Measurements from ENCODE around the gene FAM193B.
A peak's percentile ranks its signal among the peaks of the same experiment; 100 is the strongest.
"Not testable (repeated sequence)": the region's sequence is repeated elsewhere in the genome, so short reads cannot be mapped to it uniquely, and the experiment has no call there.

Gene FAM193B

DNA sequence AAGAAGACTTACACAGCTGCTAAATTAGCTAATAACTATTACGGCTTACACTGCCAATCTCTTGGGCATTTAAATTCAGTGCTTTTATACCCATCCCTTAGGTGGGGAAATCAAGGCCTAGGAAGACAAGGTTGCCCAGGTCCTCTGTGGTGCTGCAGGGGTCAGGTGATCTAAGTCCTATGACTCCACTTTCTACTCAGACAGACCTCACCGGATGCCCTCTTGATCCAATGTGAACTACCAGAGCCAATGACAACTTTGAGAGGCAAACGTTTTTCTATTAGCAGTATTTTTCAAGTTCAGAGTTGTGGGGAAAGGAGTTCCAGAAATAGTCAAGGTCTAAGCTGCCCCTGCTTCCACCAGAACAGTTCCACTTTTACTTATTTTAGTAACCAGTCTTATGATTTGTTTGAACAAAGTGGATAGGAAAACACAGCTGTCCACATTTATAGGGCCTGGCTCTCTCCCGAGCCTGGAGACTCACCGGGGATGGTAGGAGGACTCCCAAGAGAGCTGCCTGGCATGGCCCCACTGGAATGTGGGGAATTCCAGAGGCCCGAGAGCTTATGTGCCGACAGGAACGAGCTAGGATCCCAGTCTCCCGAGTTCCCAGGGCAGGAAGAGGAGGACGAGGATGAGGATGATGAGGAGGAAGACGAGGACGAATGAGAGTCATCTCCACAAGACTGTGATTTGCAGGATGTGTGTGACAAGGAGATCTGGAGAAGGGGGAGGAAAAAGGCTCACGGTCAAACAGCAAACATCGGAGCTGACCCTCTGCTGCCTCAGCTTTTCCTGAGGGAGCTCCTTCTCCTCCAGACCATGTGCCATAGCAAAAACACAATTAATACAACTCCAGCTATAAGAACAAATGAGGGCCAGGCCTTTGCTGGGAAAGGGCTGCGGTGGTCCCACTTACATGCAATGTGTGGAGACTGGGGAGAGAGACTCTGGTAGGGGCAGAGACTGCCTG lies 16.7 kb downstream of the FAM193B start:
- DNase-seq (ENCODE audit: low read depth) = no peak

- no peak for DNase-seq (ENCODE audit: low read depth)
Measured at GRCh38 chr5:177536386-177536785, 18.0 kb downstream of the FAM193B start.

DNA sequence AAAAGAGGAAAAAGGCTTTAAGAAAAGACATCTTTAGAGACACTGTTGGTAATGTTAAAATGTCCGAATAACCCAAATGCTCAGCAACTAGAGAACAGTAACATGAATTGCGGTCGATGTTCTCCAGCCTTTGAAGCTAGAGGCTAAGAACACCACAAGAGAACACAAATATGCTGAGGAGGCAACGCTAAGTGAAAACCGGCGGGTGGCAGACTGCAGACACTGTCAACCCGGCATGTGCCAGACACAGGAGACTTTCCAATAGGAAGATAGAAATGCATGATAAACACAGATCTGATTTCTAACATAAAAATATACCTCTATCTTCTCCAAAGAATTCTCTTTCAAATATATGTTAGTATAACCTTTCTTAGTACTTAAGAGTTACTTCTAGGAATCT lies 19.2 kb downstream of the FAM193B start:
- DNase-seq (ENCODE audit: low read depth) = no peak

DNA sequence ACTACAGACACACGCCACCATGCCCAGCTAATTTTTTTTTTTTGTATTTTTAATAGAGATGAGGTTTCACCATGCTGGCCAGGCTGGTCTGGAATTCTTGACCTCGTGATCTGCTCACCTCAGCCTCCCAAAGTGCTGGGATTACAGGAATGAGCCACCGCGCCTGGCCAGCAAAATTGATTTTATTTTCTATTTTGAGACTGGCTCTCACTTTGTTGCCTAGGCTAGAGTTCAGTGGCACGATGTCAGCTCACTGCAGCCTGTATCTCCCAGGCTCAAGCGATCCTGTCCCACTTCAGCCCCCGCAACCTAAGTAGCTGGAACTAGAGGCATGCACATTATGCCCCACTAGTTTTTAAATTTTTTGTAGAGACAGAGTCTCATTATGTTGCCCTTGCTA lies 19.9 kb downstream of the FAM193B start:
- not testable (repeated sequence) for DNase-seq (ENCODE audit: low read depth)

- DNase-seq (ENCODE audit: low read depth) = no peak
Measured at GRCh38 chr5:177531209-177531940, 23.0 kb downstream of the FAM193B start.

GRCh38 chr5:177530638-177531037 lies 23.7 kb downstream of the FAM193B start:
- no peak for DNase-seq (ENCODE audit: low read depth)

DNA sequence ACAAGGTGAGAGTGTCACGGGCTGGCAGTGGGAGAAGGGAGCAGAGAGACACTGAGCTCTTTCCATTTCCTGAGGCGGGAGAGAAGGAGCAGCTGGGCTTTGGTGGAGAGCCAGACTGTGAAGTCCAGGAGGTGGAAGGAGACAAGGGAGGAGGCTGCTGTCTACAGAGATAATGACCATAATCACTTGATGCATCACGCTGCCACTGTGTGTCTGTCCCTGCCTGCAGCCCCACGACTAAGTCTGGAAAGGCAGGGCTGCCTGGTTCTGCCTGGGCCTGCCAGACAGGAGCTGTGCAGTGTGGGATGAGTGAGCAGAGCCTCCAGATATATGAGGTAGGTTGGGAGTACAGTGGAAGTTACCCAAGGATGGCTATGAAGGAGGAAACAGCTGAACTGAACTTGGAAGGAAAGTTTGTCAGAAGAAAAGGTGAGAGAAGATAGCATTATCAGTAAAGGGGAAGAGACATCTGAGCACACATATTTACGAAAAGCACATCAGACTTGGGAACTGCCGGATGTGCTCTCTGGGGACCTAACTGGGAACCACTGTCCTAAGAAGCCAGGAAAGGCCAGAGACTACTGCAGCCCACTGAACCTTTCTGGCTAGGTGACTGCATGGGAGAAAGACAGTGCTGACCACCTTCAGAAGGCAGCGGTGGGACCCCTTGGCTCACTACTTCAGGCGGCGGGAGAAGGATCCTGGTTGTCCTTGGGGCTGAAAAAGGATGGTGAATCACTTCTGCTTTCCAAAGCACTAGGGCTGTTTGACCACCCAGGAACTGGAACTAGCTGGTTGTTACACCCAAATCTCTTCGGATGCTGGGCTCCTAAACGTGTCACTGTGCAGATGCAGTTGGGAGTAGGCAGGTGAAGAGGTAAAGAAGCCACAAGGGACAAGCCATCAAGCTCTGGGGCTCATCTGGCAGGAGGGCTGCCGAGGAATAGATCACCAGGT lies 24.8 kb downstream of the FAM193B start:
- DNase-seq (ENCODE audit: low read depth) = no peak

GRCh38 chr5:177528631-177529030 lies 25.7 kb downstream of the FAM193B start:
- no peak for DNase-seq (ENCODE audit: low read depth)

DNA sequence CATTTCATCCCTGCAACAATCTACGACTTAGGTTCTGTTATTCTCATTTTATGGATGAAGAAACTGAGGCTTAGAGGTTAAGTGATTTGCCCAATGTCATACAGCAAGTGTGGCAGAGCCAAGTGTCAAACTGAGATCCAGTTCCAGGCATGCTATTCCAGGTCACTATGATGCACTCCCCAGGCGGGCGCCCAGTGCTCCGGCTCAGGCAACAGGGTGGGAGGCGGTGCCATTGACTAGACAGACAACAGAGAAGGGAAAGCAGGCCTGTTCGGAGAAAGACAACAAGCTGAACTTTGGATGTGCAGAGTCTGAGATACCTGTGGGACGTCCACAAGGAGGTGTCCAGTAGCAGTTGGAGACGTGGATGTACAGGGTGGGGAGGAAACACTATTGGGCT lies 26.8 kb downstream of the FAM193B start:
- no peak for DNase-seq (ENCODE audit: low read depth)

DNA sequence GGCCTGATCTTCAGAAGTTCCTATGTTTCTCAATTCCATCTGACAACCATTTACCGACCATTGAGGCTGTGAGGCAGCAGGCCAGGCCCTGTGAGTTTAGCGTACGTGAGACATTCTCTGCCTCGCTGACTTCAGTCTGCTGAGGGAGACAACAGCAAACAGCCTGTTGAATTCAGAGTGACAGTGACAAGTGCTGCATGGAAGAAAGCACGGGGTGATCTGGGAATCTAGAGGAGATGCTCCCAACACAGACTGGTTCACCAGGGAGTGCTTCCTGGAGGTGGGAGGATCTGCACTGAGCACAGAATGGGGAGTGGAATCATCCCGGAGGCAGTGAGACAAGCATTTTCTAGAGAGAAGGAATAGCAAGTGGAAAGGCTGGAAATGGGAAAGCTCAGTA lies 27.6 kb downstream of the FAM193B start:
- no peak for DNase-seq (ENCODE audit: low read depth)

- no peak for DNase-seq (ENCODE audit: low read depth)
Measured at GRCh38 chr5:177526191-177526590, 28.2 kb downstream of the FAM193B start.

GRCh38 chr5:177524941-177525655 lies 29.3 kb downstream of the FAM193B start:
- no peak for DNase-seq (ENCODE audit: low read depth)

- no peak for DNase-seq (ENCODE audit: low read depth)
Measured at GRCh38 chr5:177524539-177524900, 29.8 kb downstream of the FAM193B start.

- DNase-seq (ENCODE audit: low read depth) = no peak
Measured at GRCh38 chr5:177523711-177524538, 30.4 kb downstream of the FAM193B start.

GRCh38 chr5:177520916-177521513 lies 33.3 kb downstream of the FAM193B start:
- DNase-seq (ENCODE audit: low read depth) = no peak

DNA sequence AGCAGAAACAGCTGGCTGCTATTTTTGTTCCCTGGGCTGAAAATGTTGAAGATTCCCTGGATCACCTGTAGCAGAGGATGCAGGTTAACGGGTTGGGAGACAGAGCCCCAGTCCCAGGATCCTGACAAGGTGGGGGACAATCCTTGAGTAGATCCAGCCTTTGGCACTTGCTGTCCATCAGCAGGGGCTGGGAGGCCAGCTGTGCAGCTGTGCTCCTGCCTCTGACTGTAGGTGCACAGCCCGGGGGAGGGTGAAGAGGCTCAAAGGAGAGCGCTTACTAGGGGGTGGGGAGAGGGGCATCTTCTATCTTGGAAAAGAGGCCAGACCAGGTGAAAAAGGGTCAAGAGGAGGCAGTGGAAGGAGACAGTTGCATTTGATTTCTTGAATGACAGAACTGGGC lies 34.1 kb downstream of the FAM193B start:
- DNase-seq (ENCODE audit: low read depth) = no peak

GRCh38 chr5:177519463-177520235 lies 34.7 kb downstream of the FAM193B start:
- no peak for DNase-seq (ENCODE audit: low read depth)

DNA sequence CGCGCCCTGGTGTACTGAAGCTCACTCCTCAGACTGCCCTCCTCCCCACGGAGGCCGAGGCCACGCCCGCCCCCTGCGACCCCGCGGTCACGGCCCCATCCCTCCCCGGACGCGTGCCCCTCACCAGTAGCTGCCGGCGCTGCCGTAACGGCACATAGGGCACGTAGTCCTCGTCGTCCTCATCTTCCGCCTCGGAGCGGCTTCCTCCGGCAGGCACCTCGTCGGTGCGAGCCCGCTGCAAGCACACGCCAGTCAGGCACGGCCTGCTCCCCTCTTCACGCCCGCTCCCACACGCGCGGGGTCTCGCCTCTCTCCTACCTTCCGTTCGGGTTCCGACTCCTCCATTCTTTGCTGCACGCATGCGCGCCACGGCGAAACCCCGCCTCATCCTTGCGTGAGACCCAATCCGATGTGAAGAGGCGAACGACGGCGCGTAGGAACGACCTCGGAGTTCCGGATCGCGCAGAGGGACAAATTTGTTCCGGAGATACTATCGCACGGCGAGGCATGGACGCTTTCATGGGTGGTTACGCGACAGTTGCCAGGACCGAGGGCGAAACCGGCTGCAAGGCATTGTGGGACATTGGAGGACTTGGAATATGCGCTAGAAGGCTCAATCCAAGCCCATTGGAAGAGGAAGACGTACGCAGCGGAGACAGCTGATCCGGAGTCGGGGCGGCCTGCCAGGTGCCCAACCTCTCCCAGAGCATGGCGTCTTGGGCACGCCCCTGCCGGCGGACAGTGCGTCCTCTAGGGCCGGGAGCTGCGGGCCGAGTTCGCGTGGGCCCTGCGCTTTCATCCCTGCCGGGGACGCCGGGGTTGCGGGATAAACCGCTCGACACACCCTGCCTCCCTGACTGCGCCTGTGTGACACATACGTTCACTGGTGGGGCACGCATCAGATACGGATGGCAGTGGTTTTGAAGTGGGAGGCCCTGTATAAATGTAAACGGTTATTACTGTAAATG lies 37.5 kb downstream of the FAM193B start, which contains the start of gene DDX41:
TSS of gene DDX41 (minus strand) at position 361 of the 968 bp plus-strand sequence. CDS start at position 345, 16 bp downstream.
- DNase-seq (ENCODE audit: low read depth) = peak; percentile 92

Measured in T follicular helper cell (primary cell).